Keratinocyte (primary cell): ENCODE measurements around the gene MMS19. TPM values are rescaled to one million over a fixed set of nuclear protein-coding genes. Genes with fewer than 3 reads are reported as not detected.

Experiments
- DNase-seq: peaks from one replicate; pipeline ENCODE4 v3.0.0-alpha.2; 2011; ENCODE audit warnings: low read depth, missing footprints, low spot score
- FAIRE-seq: peaks from 2 replicates; lab custom pipeline; 2011; peaks lifted over from hg19 to GRCh38; lab: Jason Lieb, UNC
- H2AFZ ChIP-seq: 2 replicates; pipeline ENCODE4 v1.6.0; 2012; ENCODE audit warnings: low read length, control low read depth, inconsistent platforms; ENCODE audit not compliant: control insufficient read depth
- H3K27ac ChIP-seq: 2 replicates; pipeline ENCODE4 v1.5.1; 2011; ENCODE audit warnings: low read length; ENCODE audit not compliant: control insufficient read depth, insufficient read depth
- H3K27me3 ChIP-seq: 3 replicates; pipeline ENCODE4 v1.6.0; 2011; ENCODE audit warnings: low read length; ENCODE audit not compliant: control insufficient read depth, insufficient read depth; ENCODE audit errors: extremely low read depth
- H3K36me3 ChIP-seq, 2 experiments: 2 replicates in 1 of 2; 3 replicates in 1 of 2; pipeline ENCODE4 v1.5.1; 2011; ENCODE audit warnings: low read length in 2 of 2, mild to moderate bottlenecking in 1 of 2; ENCODE audit not compliant: control insufficient read depth in 2 of 2, insufficient read depth in 2 of 2; ENCODE audit errors: extremely low read depth in 1 of 2
- H3K4me1 ChIP-seq: 3 replicates; pipeline ENCODE4 v1.5.1; 2011; ENCODE audit warnings: low read length; ENCODE audit not compliant: control insufficient read depth, insufficient read depth; ENCODE audit errors: extremely low read depth
- H3K4me2 ChIP-seq: 3 replicates; pipeline ENCODE4 v1.6.0; 2011; ENCODE audit warnings: low read depth, low read length; ENCODE audit not compliant: control insufficient read depth, insufficient read depth; ENCODE audit errors: extremely low read depth
- H3K4me3 ChIP-seq, 3 experiments: fragments of 200-600 bp in 1 of 3; sonication (generic) in 1 of 3; 2 replicates in 2 of 3; 3 replicates in 1 of 3; pipeline ENCODE4 v1.5.1; 2011 to 2016; ENCODE audit warnings: low read length in 3 of 3, mild to moderate bottlenecking in 3 of 3, control low read depth in 2 of 3, inconsistent platforms in 1 of 3, low read depth in 1 of 3, mixed read lengths in 1 of 3, mixed run types in 1 of 3, moderate library complexity in 1 of 3; ENCODE audit not compliant: control insufficient read depth in 2 of 3, insufficient read depth in 2 of 3; ENCODE audit errors: extremely low read depth in 1 of 3
- H3K79me2 ChIP-seq: 2 replicates; pipeline ENCODE4 v1.6.0; 2012; ENCODE audit warnings: low read length; ENCODE audit not compliant: control insufficient read depth, insufficient read depth
- H3K9ac ChIP-seq: 3 replicates; pipeline ENCODE4 v1.6.0; 2011; ENCODE audit warnings: low read length; ENCODE audit not compliant: control insufficient read depth, insufficient read depth; ENCODE audit errors: extremely low read depth
- H3K9me1 ChIP-seq: 3 replicates; pipeline ENCODE4 v1.6.0; 2011; ENCODE audit warnings: low read length; ENCODE audit not compliant: control insufficient read depth, insufficient read depth; ENCODE audit errors: extremely low read depth
- H3K9me3 ChIP-seq: 2 replicates; pipeline ENCODE4 v1.5.1; 2012; ENCODE audit warnings: low read depth, low read length; ENCODE audit not compliant: control insufficient read depth
- H4K20me1 ChIP-seq: 3 replicates; pipeline ENCODE4 v1.6.0; 2011; ENCODE audit warnings: low read length; ENCODE audit not compliant: control insufficient read depth, insufficient read depth; ENCODE audit errors: extremely low read depth
- EZH2 ChIP-seq: IDR thresholded peaks from one replicate; pipeline ENCODE4 v1.6.1; 2012; ENCODE audit warnings: inconsistent platforms, mild to moderate bottlenecking, low read length, moderate library complexity
- dilution Hi-C: fragments of 300-500 bp; cut with MboI; formaldehyde crosslinking; loops from one replicate; pipeline ENCODE4 v1.7.0; 2020; ENCODE audit warnings: low sequenced_read_pairs; ENCODE audit not compliant: extremely low pct_ligation_motif_present
- polyA plus RNA-seq, 5 experiments: library from polyadenylated mRNA; depleted of rRNA in 3 of 5; stranded (reverse) in 3 of 5; stranded (forward) in 1 of 5; unstranded in 1 of 5; fragments of >200 nt; gene quantifications; 1 replicate in 1 of 5; 2 replicates in 3 of 5; 3 replicates in 1 of 5; pipeline versions ENCODE4 v1.2.1 to v1.2.3, GENCODE V29; 2011 to 2012; ENCODE audit warnings: missing spikeins in 2 of 5, low read depth in 1 of 5, low replicate concordance in 1 of 5
- TF ChIP-seq, protein P1 (sequence below), 3 experiments: IDR thresholded peaks in 1 of 3; conservative IDR thresholded peaks in 1 of 3; optimal IDR thresholded peaks in 1 of 3; 2 replicates in 2 of 3; 3 replicates in 1 of 3; pipeline versions ENCODE3 to v1.5.1; 2011; ENCODE audit warnings: low read length in 3 of 3, mild to moderate bottlenecking in 3 of 3, moderate library complexity in 2 of 3, control low read depth in 1 of 3, inconsistent platforms in 1 of 3; ENCODE audit not compliant: insufficient read depth in 2 of 3; ENCODE audit errors: extremely low read depth in 1 of 3

Gene MMS19
- polyA plus RNA-seq, 1 donor (not counting 4 experiments of a cell fraction or from before 2014, with no cell fraction given): 72.5 TPM

DNA sequence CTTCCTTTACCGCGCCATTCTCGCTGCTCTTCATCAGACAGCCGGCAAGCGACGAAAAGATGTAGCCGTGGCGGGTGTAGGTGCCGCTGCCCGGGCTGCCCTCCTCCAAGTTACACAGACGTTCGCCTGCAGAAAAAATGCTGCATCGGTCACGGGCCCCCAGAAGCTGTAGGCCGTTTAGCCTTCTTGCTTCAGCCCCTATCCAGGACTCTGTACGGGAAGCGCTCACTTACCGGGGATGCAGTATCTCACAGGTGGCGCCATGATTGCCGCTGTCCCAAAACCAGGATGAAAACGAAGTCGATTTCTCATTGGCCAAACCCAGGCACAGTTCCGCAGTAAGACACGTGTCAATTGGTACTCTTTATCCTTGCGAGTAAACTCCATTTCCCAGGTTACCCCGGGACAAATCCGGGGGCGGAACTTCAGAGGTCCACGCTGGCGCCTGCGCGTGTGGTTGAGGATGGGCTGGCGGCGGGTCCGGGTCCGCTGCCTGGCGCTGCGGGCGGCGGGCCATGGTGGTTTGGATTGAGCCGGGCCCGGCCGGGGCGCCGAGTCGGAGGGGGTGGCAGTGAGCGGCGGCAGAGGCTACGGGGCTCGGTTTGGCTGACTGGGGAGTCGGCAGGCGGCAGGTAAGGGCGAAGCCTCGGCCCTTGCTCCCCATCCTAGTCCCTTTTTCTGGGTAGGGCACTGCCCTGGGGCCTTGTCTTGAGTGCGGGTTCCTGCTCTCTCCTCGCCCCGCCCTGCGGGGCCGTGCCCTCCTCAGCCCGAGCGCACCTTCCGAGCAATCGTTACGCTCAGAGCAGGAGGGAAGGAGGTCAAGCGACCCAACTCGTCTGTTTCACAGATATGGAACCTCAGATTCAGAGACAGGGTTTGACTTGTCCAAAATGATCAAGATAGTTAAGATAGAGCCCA, 52.2 kb downstream of the MMS19 start, which contains the start of the genes EXOSC1 and ZDHHC16:
EXOSC1 (minus strand) TSS at position 285 of the 918 bp plus-strand sequence; CDS start at position 264, 21 bp downstream.
ZDHHC16 (plus strand) TSS at position 454 of the 918 bp plus-strand sequence. CDS start 5,501 bp downstream, outside the sequence.
- H3K79me2 ChIP-seq: peaks cover 67% of the 10 kb centered on the region
- H3K4me3 ChIP-seq: peak within 1 kb of the TSS; percentile 74 to 92 (median 87)
- no peaks in the 10 kb centered on the region for H4K20me1 ChIP-seq
- peak within 1 kb of the TSS; percentile 77 for H2AFZ ChIP-seq
- TF ChIP-seq, protein P1, sequence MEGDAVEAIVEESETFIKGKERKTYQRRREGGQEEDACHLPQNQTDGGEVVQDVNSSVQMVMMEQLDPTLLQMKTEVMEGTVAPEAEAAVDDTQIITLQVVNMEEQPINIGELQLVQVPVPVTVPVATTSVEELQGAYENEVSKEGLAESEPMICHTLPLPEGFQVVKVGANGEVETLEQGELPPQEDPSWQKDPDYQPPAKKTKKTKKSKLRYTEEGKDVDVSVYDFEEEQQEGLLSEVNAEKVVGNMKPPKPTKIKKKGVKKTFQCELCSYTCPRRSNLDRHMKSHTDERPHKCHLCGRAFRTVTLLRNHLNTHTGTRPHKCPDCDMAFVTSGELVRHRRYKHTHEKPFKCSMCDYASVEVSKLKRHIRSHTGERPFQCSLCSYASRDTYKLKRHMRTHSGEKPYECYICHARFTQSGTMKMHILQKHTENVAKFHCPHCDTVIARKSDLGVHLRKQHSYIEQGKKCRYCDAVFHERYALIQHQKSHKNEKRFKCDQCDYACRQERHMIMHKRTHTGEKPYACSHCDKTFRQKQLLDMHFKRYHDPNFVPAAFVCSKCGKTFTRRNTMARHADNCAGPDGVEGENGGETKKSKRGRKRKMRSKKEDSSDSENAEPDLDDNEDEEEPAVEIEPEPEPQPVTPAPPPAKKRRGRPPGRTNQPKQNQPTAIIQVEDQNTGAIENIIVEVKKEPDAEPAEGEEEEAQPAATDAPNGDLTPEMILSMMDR (optimal IDR thresholded peaks at IDR 0.05 in 1 of 3, IDR thresholded peaks at IDR 0.05 in 1 of 3, conservative IDR thresholded peaks at IDR 0.05 in 1 of 3; ENCODE audit: extremely low read depth in 1 of 3, insufficient read depth in 2 of 3, low read length in 3 of 3): peak in 1 of 3 experiments; percentile 8
- no peak for TF ChIP-seq EZH2
- FAIRE-seq (peak; percentile 85), DNase-seq (no peak)
- no peaks in the 10 kb centered on the region for H3K9me3 ChIP-seq
- H3K27me3 ChIP-seq: no peaks in the 10 kb centered on the region
- peak within 1 kb of the TSS; percentile 40 for H3K27ac ChIP-seq
- peaks cover 0 to 8% of the 10 kb centered on the region in 2 experiments for H3K36me3 ChIP-seq
- dilution Hi-C loops: no loop called here
- peak within 1 kb of the TSS; percentile 92 for H3K4me2 ChIP-seq
- peaks cover 2% of the 10 kb centered on the region for H3K9me1 ChIP-seq
- peak within 1 kb of the TSS; percentile 78 for H3K9ac ChIP-seq
- peaks cover 25% of the 10 kb centered on the region for H3K4me1 ChIP-seq

DNA sequence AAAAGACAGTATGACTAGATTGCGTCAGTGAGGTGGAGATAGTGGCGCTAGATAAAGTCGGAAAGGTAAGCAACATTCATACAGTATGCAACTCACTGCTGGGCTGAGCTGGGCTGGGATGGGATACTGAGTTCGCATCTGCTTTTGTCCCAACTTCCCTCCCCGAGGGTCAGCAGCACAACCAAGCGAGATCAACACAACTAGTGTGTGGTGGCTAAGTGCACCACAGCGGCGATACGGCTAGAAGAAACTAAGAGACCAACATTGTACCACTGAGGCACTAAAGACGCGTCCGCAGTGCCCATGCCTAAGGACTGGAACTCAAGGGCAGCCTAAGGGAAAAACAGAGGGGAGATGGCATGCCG, 52.9 kb downstream of the MMS19 start:
- H3K27ac ChIP-seq: peak overlapping the region; percentile 40
- FAIRE-seq (no peak), DNase-seq (no peak)

More for the DNA sequence above, 52.9 kb downstream of the MMS19 start:
- dilution Hi-C loops: no loop called here
- H3K9me3 ChIP-seq: no peaks in the 10 kb centered on the region
- H3K9ac ChIP-seq: peak overlapping the region; percentile 78
- peak overlapping the region; percentile 91 for H3K4me2 ChIP-seq
- peaks cover 61% of the 10 kb centered on the region for H3K79me2 ChIP-seq
- peak overlapping the region; percentile 74 to 92 (median 87) for H3K4me3 ChIP-seq
- no peaks in the 10 kb centered on the region for H3K27me3 ChIP-seq
- H4K20me1 ChIP-seq: no peaks in the 10 kb centered on the region
- no peaks in the 10 kb centered on the region for H3K9me1 ChIP-seq
- peak overlapping the region; percentile 65 for H2AFZ ChIP-seq
- peaks cover 20% of the 10 kb centered on the region for H3K4me1 ChIP-seq
- no peak for TF ChIP-seq EZH2
- TF ChIP-seq, protein P1 (optimal IDR thresholded peaks at IDR 0.05 in 1 of 3, IDR thresholded peaks at IDR 0.05 in 1 of 3, conservative IDR thresholded peaks at IDR 0.05 in 1 of 3; ENCODE audit: extremely low read depth in 1 of 3, insufficient read depth in 2 of 3, low read length in 3 of 3): no peak
- H3K36me3 ChIP-seq: peaks cover 0 to 5% of the 10 kb centered on the region in 2 experiments
